Breast epithelium (tissue), 3 donors: ENCODE measurements around the gene RPS6KC1.
"Not testable (repeated sequence)": the region's sequence is repeated elsewhere in the genome, so short reads cannot be mapped to it uniquely, and the experiment has no call there.

Experiments used
- POLR2A ChIP-seq: fragments of 450-650 bp; IDR thresholded peaks from one replicate; pipeline ENCODE4 v1.6.1; 2016; ENCODE audit warnings: antibody characterized with exemption, mild to moderate bottlenecking, moderate library complexity
- TF ChIP-seq, protein P1 (sequence below), 3 donors: fragments of 450-650 bp; IDR thresholded peaks; one replicate each; pipeline ENCODE4 v1.5.1; 2016 to 2017; ENCODE audit warnings: antibody characterized with exemption in 3 of 3, mild to moderate bottlenecking in 3 of 3, moderate library complexity in 3 of 3

DNA sequence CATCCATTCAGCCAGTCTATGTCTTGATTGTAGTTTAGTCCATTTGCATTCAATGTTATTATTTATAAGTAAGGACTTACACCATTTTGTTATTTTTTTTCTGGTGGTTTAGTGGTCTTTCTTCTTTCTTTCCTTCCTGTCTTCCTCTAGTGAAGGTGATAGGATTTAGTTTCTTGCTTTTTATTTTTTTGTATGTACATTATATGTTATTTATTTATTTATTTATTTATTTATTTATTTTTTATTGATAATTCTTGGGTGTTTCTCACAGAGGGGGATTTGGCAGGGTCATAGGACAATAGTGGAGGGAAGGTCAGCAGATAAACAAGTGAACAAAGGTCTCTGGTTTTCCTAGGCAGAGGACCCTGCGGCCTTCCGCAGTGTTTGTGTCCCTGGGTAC lies 99.0 kb downstream of the RPS6KC1 start:
- TF ChIP-seq, protein P1, sequence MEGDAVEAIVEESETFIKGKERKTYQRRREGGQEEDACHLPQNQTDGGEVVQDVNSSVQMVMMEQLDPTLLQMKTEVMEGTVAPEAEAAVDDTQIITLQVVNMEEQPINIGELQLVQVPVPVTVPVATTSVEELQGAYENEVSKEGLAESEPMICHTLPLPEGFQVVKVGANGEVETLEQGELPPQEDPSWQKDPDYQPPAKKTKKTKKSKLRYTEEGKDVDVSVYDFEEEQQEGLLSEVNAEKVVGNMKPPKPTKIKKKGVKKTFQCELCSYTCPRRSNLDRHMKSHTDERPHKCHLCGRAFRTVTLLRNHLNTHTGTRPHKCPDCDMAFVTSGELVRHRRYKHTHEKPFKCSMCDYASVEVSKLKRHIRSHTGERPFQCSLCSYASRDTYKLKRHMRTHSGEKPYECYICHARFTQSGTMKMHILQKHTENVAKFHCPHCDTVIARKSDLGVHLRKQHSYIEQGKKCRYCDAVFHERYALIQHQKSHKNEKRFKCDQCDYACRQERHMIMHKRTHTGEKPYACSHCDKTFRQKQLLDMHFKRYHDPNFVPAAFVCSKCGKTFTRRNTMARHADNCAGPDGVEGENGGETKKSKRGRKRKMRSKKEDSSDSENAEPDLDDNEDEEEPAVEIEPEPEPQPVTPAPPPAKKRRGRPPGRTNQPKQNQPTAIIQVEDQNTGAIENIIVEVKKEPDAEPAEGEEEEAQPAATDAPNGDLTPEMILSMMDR (IDR thresholded peaks at IDR 0.05) = not testable (repeated sequence)
- TF ChIP-seq POLR2A = not testable (repeated sequence)
